HepG2 (cell line): ENCODE data around the gene JMJD6. TPM values are rescaled to one million over a fixed set of nuclear protein-coding genes. Genes with fewer than 3 reads are reported as not detected.

Experiments used
- ARID2 ChIP-seq: sonication (generic); formaldehyde crosslinking; IDR thresholded peaks from 2 replicates; pipeline ENCODE4 v1.8.1; 2022; ENCODE audit warnings: mild to moderate bottlenecking, missing genetic modification reagents, borderline replicate concordance
- ARNTL ChIP-seq: sonication (generic); formaldehyde crosslinking; IDR thresholded peaks from 2 replicates; pipeline ENCODE4 v1.4.0; 2020; ENCODE audit warnings: mild to moderate bottlenecking, missing genetic modification reagents
- FOXJ3 ChIP-seq: sonication (generic); formaldehyde crosslinking; IDR thresholded peaks from 2 replicates; pipeline ENCODE4 v1.4.0; 2020; ENCODE audit warnings: missing genetic modification reagents, mild to moderate bottlenecking, borderline replicate concordance
- NFKBIZ ChIP-seq: IDR thresholded peaks from 2 replicates; pipeline ENCODE4 v1.6.1; 2018; ENCODE audit warnings: missing genetic modification reagents, missing compliant biosample characterization
- SMYD3 ChIP-seq: sonication (generic); formaldehyde crosslinking; IDR thresholded peaks from 2 replicates; pipeline ENCODE4 v1.8.1; 2023; ENCODE audit warnings: mild to moderate bottlenecking, missing genetic modification reagents
- SYNCRIP ChIP-seq: fragments of 200-400 bp; formaldehyde crosslinking; IDR thresholded peaks from 2 replicates; pipeline ENCODE4 v1.6.1; 2018; ENCODE audit warnings: mild to moderate bottlenecking, low read depth, low read length; ENCODE audit not compliant: insufficient read depth
- TAF15 ChIP-seq: fragments of 200-400 bp; formaldehyde crosslinking; IDR thresholded peaks from one replicate; pipeline ENCODE4 v1.6.1; 2018; ENCODE audit warnings: mild to moderate bottlenecking, low read depth, low read length; ENCODE audit not compliant: poor library complexity, severe bottlenecking
- TOPORS ChIP-seq: sonication (generic); formaldehyde crosslinking; IDR thresholded peaks from 2 replicates; pipeline ENCODE4 v1.8.0; 2023; ENCODE audit warnings: mild to moderate bottlenecking, missing genetic modification reagents
- YY1 ChIP-seq: IDR thresholded peaks from 2 replicates; pipeline ENCODE4 v1.6.1; 2011; ENCODE audit warnings: low read length, low read depth, moderate library complexity, mild to moderate bottlenecking; ENCODE audit not compliant: insufficient read depth, insufficient replicate concordance
- ZMAT3 ChIP-seq: sonication (generic); formaldehyde crosslinking; conservative IDR thresholded peaks from 2 replicates; pipeline ENCODE4 v1.7.0; 2021; ENCODE audit warnings: missing genetic modification reagents
- ZNF317 ChIP-seq: sonication (generic); formaldehyde crosslinking; IDR thresholded peaks from 2 replicates; pipeline ENCODE4 v1.5.0; 2020; ENCODE audit warnings: mild to moderate bottlenecking, missing genetic modification reagents
- ZNF337 ChIP-seq: sonication (generic); formaldehyde crosslinking; IDR thresholded peaks from 2 replicates; pipeline ENCODE4 v1.5.1; 2020; ENCODE audit warnings: missing genetic modification reagents, low read depth, mild to moderate bottlenecking, borderline replicate concordance
- ZNF510 ChIP-seq: sonication (generic); formaldehyde crosslinking; IDR thresholded peaks from 2 replicates; pipeline ENCODE4 v1.4.0; 2020; ENCODE audit warnings: low read depth, mild to moderate bottlenecking, missing genetic modification reagents
- ZNF567 ChIP-seq: sonication (generic); formaldehyde crosslinking; IDR thresholded peaks from 2 replicates; pipeline ENCODE4 v1.8.1; 2023; ENCODE audit warnings: mild to moderate bottlenecking, missing genetic modification reagents, borderline replicate concordance
- ZNF737 ChIP-seq: sonication (generic); formaldehyde crosslinking; IDR thresholded peaks from 2 replicates; pipeline ENCODE4 v1.5.0; 2020; ENCODE audit warnings: missing genetic modification reagents, mild to moderate bottlenecking, borderline replicate concordance
- polyA plus RNA-seq, 8 experiments: library from polyadenylated mRNA; depleted of rRNA in 3 of 8; stranded (reverse) in 7 of 8; unstranded in 1 of 8; fragments of >200 nt; fragmentation: Illumina TruSeq in 4 of 8; extraction: Trizol in 4 of 8; gene quantifications; 2 replicates each; pipeline versions ENCODE4 v1.2.1 to v1.2.3, GENCODE V29; 2011 to 2016; ENCODE audit warnings: low read depth in 4 of 8, missing spikeins in 1 of 8, mixed read lengths in 1 of 8; ENCODE audit not compliant: insufficient read depth in 1 of 8
- total RNA-seq, 5 experiments: library from RNA; depleted of rRNA; stranded (reverse); fragments of >200 nt; fragmentation: Illumina TruSeq; extraction: Trizol; gene quantifications; 2 replicates each; pipeline ENCODE4 v1.2.3, GENCODE V29; 2016; ENCODE audit warnings: low read depth in 1 of 5
- TF ChIP-seq, protein P1 (sequence below): sonication (generic); formaldehyde crosslinking; IDR thresholded peaks from 2 replicates; pipeline ENCODE4 v1.4.0; 2020; ENCODE audit warnings: missing genetic modification reagents, borderline replicate concordance
- TF ChIP-seq, protein P2 (sequence below): IDR thresholded peaks from 2 replicates; pipeline ENCODE4 v1.6.1; 2016
- TF ChIP-seq, protein P3 (sequence below): sonication (generic); formaldehyde crosslinking; IDR thresholded peaks from 2 replicates; pipeline ENCODE4 v1.4.0; 2020; ENCODE audit warnings: missing genetic modification reagents
- TF ChIP-seq, protein P4 (sequence below): sonication (generic); formaldehyde crosslinking; IDR thresholded peaks from 2 replicates; pipeline ENCODE4 v1.4.0; 2020; ENCODE audit warnings: mild to moderate bottlenecking, missing genetic modification reagents

JMJD6 gene
- total and polyA plus RNA-seq, 2 of the 13 experiments (the other 11 are each of a cell fraction or from before 2014, with no cell fraction given), result 33.6 to 41.0 TPM

DNA sequence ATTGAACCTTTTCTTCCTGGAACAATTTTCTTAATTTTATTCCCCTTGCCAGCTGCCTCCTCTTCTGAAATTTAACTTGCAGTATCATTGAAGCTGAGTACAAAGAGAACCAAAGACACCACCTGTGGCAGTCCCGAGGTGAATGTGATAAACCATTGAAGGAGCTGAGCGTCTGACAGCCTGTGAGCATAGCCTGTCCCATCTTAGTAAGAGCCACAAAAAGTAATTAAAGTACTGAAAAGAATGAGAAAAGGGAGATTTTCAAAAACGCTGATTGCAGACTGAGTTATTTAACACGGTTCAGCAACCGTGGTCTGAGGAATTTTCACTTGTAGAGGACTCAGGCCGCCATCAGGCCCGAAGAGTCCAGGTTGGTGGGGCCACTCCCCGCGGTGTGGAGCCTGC lies 55.7 kb downstream of the JMJD6 start (continued):
- TF ChIP-seq, protein P1, sequence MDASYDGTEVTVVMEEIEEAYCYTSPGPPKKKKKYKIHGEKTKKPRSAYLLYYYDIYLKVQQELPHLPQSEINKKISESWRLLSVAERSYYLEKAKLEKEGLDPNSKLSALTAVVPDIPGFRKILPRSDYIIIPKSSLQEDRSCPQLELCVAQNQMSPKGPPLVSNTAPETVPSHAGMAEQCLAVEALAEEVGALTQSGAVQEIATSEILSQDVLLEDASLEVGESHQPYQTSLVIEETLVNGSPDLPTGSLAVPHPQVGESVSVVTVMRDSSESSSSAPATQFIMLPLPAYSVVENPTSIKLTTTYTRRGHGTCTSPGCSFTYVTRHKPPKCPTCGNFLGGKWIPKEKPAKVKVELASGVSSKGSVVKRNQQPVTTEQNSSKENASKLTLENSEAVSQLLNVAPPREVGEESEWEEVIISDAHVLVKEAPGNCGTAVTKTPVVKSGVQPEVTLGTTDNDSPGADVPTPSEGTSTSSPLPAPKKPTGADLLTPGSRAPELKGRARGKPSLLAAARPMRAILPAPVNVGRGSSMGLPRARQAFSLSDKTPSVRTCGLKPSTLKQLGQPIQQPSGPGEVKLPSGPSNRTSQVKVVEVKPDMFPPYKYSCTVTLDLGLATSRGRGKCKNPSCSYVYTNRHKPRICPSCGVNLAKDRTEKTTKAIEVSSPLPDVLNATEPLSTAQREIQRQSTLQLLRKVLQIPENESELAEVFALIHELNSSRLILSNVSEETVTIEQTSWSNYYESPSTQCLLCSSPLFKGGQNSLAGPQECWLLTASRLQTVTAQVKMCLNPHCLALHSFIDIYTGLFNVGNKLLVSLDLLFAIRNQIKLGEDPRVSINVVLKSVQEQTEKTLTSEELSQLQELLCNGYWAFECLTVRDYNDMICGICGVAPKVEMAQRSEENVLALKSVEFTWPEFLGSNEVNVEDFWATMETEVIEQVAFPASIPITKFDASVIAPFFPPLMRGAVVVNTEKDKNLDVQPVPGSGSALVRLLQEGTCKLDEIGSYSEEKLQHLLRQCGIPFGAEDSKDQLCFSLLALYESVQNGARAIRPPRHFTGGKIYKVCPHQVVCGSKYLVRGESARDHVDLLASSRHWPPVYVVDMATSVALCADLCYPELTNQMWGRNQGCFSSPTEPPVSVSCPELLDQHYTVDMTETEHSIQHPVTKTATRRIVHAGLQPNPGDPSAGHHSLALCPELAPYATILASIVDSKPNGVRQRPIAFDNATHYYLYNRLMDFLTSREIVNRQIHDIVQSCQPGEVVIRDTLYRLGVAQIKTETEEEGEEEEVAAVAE (CRISPR knock-in tag), result no peak
- peak; percentile 62 for TF ChIP-seq YY1
- TF ChIP-seq ZNF317, result 0 out of 2 replicates have a peak, but pooled peaks have one; percentile 16
- TF ChIP-seq, protein P2, sequence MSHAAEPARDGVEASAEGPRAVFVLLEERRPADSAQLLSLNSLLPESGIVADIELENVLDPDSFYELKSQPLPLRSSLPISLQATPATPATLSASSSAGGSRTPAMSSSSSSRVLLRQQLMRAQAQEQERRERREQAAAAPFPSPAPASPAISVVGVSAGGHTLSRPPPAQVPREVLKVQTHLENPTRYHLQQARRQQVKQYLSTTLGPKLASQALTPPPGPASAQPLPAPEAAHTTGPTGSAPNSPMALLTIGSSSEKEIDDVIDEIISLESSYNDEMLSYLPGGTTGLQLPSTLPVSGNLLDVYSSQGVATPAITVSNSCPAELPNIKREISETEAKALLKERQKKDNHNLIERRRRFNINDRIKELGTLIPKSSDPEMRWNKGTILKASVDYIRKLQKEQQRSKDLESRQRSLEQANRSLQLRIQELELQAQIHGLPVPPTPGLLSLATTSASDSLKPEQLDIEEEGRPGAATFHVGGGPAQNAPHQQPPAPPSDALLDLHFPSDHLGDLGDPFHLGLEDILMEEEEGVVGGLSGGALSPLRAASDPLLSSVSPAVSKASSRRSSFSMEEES, result 0 out of 2 replicates have a peak, but pooled peaks have one; percentile 3
- TF ChIP-seq ZNF737, result no peak; the same call in 1 of the 2 replicates
- 0 out of 2 replicates have a peak, but pooled peaks have one; percentile 36 for TF ChIP-seq ZNF510 (CRISPR knock-in tag)
- 0 out of 2 replicates have a peak, but pooled peaks have one; percentile 27 for TF ChIP-seq SMYD3 (CRISPR knock-in tag)
- TF ChIP-seq TOPORS (CRISPR knock-in tag), result peak; percentile 18; the same call in 1 of the 2 replicates
- no peak for TF ChIP-seq SYNCRIP
- 0 out of 2 replicates have a peak, but pooled peaks have one; percentile 8 for TF ChIP-seq ARID2 (CRISPR knock-in tag)
- TF ChIP-seq TAF15, result no peak
- TF ChIP-seq, protein P3, sequence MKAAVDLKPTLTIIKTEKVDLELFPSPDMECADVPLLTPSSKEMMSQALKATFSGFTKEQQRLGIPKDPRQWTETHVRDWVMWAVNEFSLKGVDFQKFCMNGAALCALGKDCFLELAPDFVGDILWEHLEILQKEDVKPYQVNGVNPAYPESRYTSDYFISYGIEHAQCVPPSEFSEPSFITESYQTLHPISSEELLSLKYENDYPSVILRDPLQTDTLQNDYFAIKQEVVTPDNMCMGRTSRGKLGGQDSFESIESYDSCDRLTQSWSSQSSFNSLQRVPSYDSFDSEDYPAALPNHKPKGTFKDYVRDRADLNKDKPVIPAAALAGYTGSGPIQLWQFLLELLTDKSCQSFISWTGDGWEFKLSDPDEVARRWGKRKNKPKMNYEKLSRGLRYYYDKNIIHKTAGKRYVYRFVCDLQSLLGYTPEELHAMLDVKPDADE (CRISPR knock-in tag), result 0 out of 2 replicates have a peak, but pooled peaks have one; percentile 66
- 0 out of 2 replicates have a peak, but pooled peaks have one; percentile 0 for TF ChIP-seq ZMAT3 (CRISPR knock-in tag)
- TF ChIP-seq ZNF337, result peak; percentile 23; the same call in 1 of the 2 replicates
- TF ChIP-seq NFKBIZ, result peak; percentile 82; the same call in 1 of the 2 replicates
- TF ChIP-seq, protein P4, sequence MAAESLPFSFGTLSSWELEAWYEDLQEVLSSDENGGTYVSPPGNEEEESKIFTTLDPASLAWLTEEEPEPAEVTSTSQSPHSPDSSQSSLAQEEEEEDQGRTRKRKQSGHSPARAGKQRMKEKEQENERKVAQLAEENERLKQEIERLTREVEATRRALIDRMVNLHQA, result 0 out of 2 replicates have a peak, but pooled peaks have one; percentile 4
- TF ChIP-seq ZNF567 (CRISPR knock-in tag), result peak; percentile 57; the same call in 1 of the 2 replicates
- 0 out of 2 replicates have a peak, but pooled peaks have one; percentile 28 for TF ChIP-seq FOXJ3 (CRISPR knock-in tag)
- TF ChIP-seq ARNTL, result peak; percentile 50; the same call in 1 of the 2 replicates
